GM23338 (cell line): ENCODE data around the gene TGFBR3. TPM values are rescaled to one million over a fixed set of nuclear protein-coding genes. Genes with fewer than 3 reads are reported as not detected.

Experiments
- ATAC-seq: fragments of 200-7000 bp; cut with Tn5 transposase; 3 replicates; pipeline ENCODE4 v1.9.1; 2020
- DNase-seq: peaks from one replicate; pipeline ENCODE4 v3.0.0-alpha.2; 2015; ENCODE audit warnings: low spot score
- H2AFZ ChIP-seq: fragments of 200-600 bp; sonication (generic); 2 replicates; pipeline ENCODE4 v1.8.0; 2016; ENCODE audit warnings: antibody characterized with exemption, mild to moderate bottlenecking, moderate library complexity
- H3F3A ChIP-seq: fragments of 200-600 bp; sonication (generic); replicated peaks from 2 replicates; pipeline ENCODE4 v1.8.0; 2017; ENCODE audit warnings: antibody characterized with exemption, mixed run types, low read depth
- H3K27ac ChIP-seq: fragments of 200-600 bp; sonication (generic); 2 replicates; pipeline ENCODE4 v1.6.1; 2016; ENCODE audit warnings: low read depth
- H3K27me3 ChIP-seq: fragments of 200-600 bp; sonication (generic); 2 replicates; pipeline ENCODE4 v1.8.0; 2016; ENCODE audit warnings: mild to moderate bottlenecking, mixed run types, moderate library complexity; ENCODE audit not compliant: insufficient read depth
- H3K36me3 ChIP-seq: fragments of 200-600 bp; sonication (generic); 2 replicates; pipeline ENCODE4 v1.8.0; 2016; ENCODE audit warnings: mild to moderate bottlenecking; ENCODE audit not compliant: insufficient read depth
- H3K4me1 ChIP-seq: fragments of 200-600 bp; sonication (generic); 2 replicates; pipeline ENCODE4 v1.8.0; 2016; ENCODE audit warnings: mild to moderate bottlenecking, moderate library complexity; ENCODE audit not compliant: insufficient read depth
- H3K4me2 ChIP-seq: fragments of 200-600 bp; sonication (generic); 2 replicates; pipeline ENCODE4 v1.7.1; 2017; ENCODE audit warnings: mixed run types
- H3K4me3 ChIP-seq: fragments of 200-600 bp; sonication (generic); 2 replicates; pipeline ENCODE4 v1.6.1; 2016; ENCODE audit warnings: mixed run types
- H3K79me2 ChIP-seq: fragments of 200-600 bp; sonication (generic); replicated peaks from 2 replicates; pipeline ENCODE4 v1.8.0; 2017; ENCODE audit warnings: mild to moderate bottlenecking; ENCODE audit not compliant: insufficient read depth
- H3K9me2 ChIP-seq: fragments of 200-600 bp; sonication (generic); 2 replicates; pipeline ENCODE4 v1.8.0; 2017; ENCODE audit not compliant: insufficient read depth
- H4K20me1 ChIP-seq: fragments of 200-600 bp; sonication (generic); replicated peaks from 2 replicates; pipeline ENCODE4 v1.8.0; 2017; ENCODE audit warnings: mild to moderate bottlenecking; ENCODE audit not compliant: insufficient read depth
- H3K27ac Mint-ChIP-seq: 2 replicates; pipeline ENCODE4 v1.8.0; 2020; ENCODE audit warnings: inconsistent platforms, mild to moderate bottlenecking, moderate library complexity, mixed read lengths
- H3K27me3 Mint-ChIP-seq: 3 replicates; pipeline ENCODE4 v1.8.0; 2022; ENCODE audit warnings: low read depth, mild to moderate bottlenecking, moderate library complexity, mixed read lengths, inconsistent platforms; ENCODE audit not compliant: insufficient read depth, poor library complexity
- H3K36me3 Mint-ChIP-seq: 3 replicates; pipeline ENCODE4 v1.8.0; 2021; ENCODE audit warnings: low read depth, mild to moderate bottlenecking, inconsistent platforms, moderate library complexity, mixed read lengths
- H3K4me1 Mint-ChIP-seq: 3 replicates; pipeline ENCODE4 v1.8.0; 2020; ENCODE audit warnings: mild to moderate bottlenecking, inconsistent platforms, mixed read lengths
- H3K4me3 Mint-ChIP-seq: 3 replicates; pipeline ENCODE4 v1.8.0; 2021; ENCODE audit warnings: moderate library complexity, mild to moderate bottlenecking, inconsistent platforms, mixed read lengths
- H3K9me3 Mint-ChIP-seq: 3 replicates; pipeline ENCODE4 v1.8.0; 2020; ENCODE audit warnings: moderate library complexity, mild to moderate bottlenecking, inconsistent platforms, mixed read lengths
- CTCF ChIP-seq, 2 experiments: fragments of 200-600 bp in 1 of 2; sonication (generic) in 1 of 2; conservative IDR thresholded peaks; 2 replicates each; pipeline versions ENCODE4 v1.5.1 to v1.6.1; 2016 to 2017; ENCODE audit warnings: antibody characterized with exemption in 2 of 2, low read depth in 2 of 2, mild to moderate bottlenecking in 2 of 2, moderate library complexity in 1 of 2
- POLR2AphosphoS5 ChIP-seq: IDR thresholded peaks from 2 replicates; pipeline ENCODE4 v1.6.1; 2016; ENCODE audit warnings: antibody characterized with exemption, low read depth
- REST ChIP-seq: IDR thresholded peaks from one replicate; pipeline ENCODE4 v1.6.1; 2018; ENCODE audit warnings: antibody characterized with exemption; ENCODE audit not compliant: unreplicated experiment
- STAT1 ChIP-seq: IDR thresholded peaks from one replicate; pipeline ENCODE4 v1.6.1; 2016; ENCODE audit warnings: antibody characterized with exemption; ENCODE audit not compliant: unreplicated experiment
- ZNF462 ChIP-seq: fragments of 250-450 bp; sonication (Bioruptor Pico); IDR thresholded peaks from 2 replicates; pipeline ENCODE4 v1.5.0; 2020; ENCODE audit warnings: mild to moderate bottlenecking, moderate library complexity
- polyA plus RNA-seq: library from polyadenylated mRNA; unstranded; fragments of >200 nt; fragmentation: Nextera tagmentation; extraction: Ambion mirVana; gene quantifications from 2 replicates; pipeline ENCODE4 v1.2.1, GENCODE V29; 2016
- total RNA-seq: library from RNA; depleted of rRNA; stranded (reverse); fragments of >200 nt; shearing (Covaris generic); gene quantifications from 2 replicates; pipeline ENCODE4 v1.2.3, GENCODE V29; 2014

Gene TGFBR3
- total and polyA plus RNA-seq, 2 experiments from 2014 or later: 1.7 to 2.9 TPM

GRCh38 chr1:91687452-91687851 is 198.5 kb downstream of the TGFBR3 start (continued):
- TF ChIP-seq ZNF462 (CRISPR knock-in tag) (no peak), REST (no peak)

- Mint-ChIP-seq H3K9me3 (no peaks in the 10 kb centered on the region), H3K4me1 (peaks cover 64% of the 10 kb centered on the region), H3K4me3 (no peak overlapping the region), H3K27me3 (peaks cover 2% of the 10 kb centered on the region), H3K36me3 (no peaks in the 10 kb centered on the region), H3K27ac (no peak overlapping the region)
- Histone ChIP-seq H4K20me1 (no peaks in the 10 kb centered on the region), H2AFZ (no peak overlapping the region), H3K27ac (no peak overlapping the region), H3K9me2 (no peaks in the 10 kb centered on the region), H3K4me3 (no peak overlapping the region), H3K4me2 (no peak overlapping the region), H3F3A (no peaks in the 10 kb centered on the region), H3K27me3 (no peaks in the 10 kb centered on the region), H3K36me3 (no peaks in the 10 kb centered on the region), H3K4me1 (peaks cover 46% of the 10 kb centered on the region), H3K79me2 (no peaks in the 10 kb centered on the region)
- TF ChIP-seq STAT1 (no peak), CTCF (conservative IDR thresholded peaks at IDR 0.05; ENCODE audit: low read depth in 2 of 2) (no peak), POLR2AphosphoS5 (no peak)
- ATAC-seq: no peak
- no peak for DNase-seq
Observed at GRCh38 chr1:91685994-91686393, 200.0 kb downstream of the TGFBR3 start.
